Prostate gland (tissue), 2 donors: ENCODE data around the gene SSRP1. TPM values are rescaled to one million over a fixed set of nuclear protein-coding genes. Genes with fewer than 3 reads are reported as not detected.
A peak's percentile ranks its signal among the peaks of the same experiment; 100 is the strongest.

Experiments used
- DNase-seq: peaks from one replicate; pipeline ENCODE4 v3.0.0-alpha.2; 2019; ENCODE audit warnings: low spot score
- H3K27ac ChIP-seq, 2 donors: fragments of 200-600 bp; sonication (generic); 2 replicates each; pipeline ENCODE4 v1.5.1; 2017 to 2019
- H3K27me3 ChIP-seq: fragments of 200-600 bp; sonication (generic); replicated peaks from 2 replicates; pipeline ENCODE4 v1.5.1; 2019; ENCODE audit not compliant: insufficient read depth
- H3K36me3 ChIP-seq, 2 donors: fragments of 200-600 bp; sonication (generic); 1 replicate in 1 of 2; 2 replicates in 1 of 2; pipeline versions ENCODE4 v1.5.1 to v1.8.1; 2017 to 2019
- H3K4me1 ChIP-seq: fragments of 200-600 bp; sonication (generic); replicated peaks from 2 replicates; pipeline ENCODE4 v1.5.1; 2019
- H3K4me3 ChIP-seq, 2 donors: fragments of 200-600 bp; sonication (generic); 2 replicates each; pipeline ENCODE4 v1.5.1; 2017 to 2019
- H3K9me3 ChIP-seq: fragments of 200-600 bp; sonication (generic); 2 replicates; pipeline ENCODE4 v1.5.1; 2017
- POLR2A ChIP-seq: fragments of 450-650 bp; IDR thresholded peaks from one replicate; pipeline ENCODE4 v1.6.1; 2016; ENCODE audit warnings: antibody characterized with exemption, mild to moderate bottlenecking
- POLR2AphosphoS5 ChIP-seq: sonication (generic); formaldehyde crosslinking; IDR thresholded peaks from one replicate; pipeline ENCODE4 v1.6.1; 2017; ENCODE audit warnings: antibody characterized with exemption
- WGBS: methylation state at CpG from one replicate; pipeline ENCODE4 v1.1.5; 2018; 5-methylcytosine and 5-hydroxymethylcytosine counted together
- intact Hi-C: fragments of 100-400 bp; cut with DNase I; formaldehyde crosslinking; loops from one replicate; pipeline ENCODE4 v1.14.2; 2022
- total RNA-seq, 2 donors: library from RNA; depleted of rRNA; stranded (reverse); fragments of >200 nt; gene quantifications; one replicate each; pipeline ENCODE4 v1.1.0, GENCODE V29; 2016
- TF ChIP-seq, protein P1 (sequence below), 4 experiments: fragments of 200-600 bp in 2 of 4; fragments of 450-650 bp in 2 of 4; sonication (generic) in 2 of 4; IDR thresholded peaks; 1 replicate in 3 of 4; 2 replicates in 1 of 4; pipeline ENCODE4 v1.5.1; 2016 to 2019; ENCODE audit warnings: antibody characterized with exemption in 4 of 4, mild to moderate bottlenecking in 2 of 4, moderate library complexity in 2 of 4

The SSRP1 gene, protein sequence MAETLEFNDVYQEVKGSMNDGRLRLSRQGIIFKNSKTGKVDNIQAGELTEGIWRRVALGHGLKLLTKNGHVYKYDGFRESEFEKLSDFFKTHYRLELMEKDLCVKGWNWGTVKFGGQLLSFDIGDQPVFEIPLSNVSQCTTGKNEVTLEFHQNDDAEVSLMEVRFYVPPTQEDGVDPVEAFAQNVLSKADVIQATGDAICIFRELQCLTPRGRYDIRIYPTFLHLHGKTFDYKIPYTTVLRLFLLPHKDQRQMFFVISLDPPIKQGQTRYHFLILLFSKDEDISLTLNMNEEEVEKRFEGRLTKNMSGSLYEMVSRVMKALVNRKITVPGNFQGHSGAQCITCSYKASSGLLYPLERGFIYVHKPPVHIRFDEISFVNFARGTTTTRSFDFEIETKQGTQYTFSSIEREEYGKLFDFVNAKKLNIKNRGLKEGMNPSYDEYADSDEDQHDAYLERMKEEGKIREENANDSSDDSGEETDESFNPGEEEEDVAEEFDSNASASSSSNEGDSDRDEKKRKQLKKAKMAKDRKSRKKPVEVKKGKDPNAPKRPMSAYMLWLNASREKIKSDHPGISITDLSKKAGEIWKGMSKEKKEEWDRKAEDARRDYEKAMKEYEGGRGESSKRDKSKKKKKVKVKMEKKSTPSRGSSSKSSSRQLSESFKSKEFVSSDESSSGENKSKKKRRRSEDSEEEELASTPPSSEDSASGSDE
- 10 to 100 TPM; 82.6 to 85.4 TPM for total RNA-seq

DNA sequence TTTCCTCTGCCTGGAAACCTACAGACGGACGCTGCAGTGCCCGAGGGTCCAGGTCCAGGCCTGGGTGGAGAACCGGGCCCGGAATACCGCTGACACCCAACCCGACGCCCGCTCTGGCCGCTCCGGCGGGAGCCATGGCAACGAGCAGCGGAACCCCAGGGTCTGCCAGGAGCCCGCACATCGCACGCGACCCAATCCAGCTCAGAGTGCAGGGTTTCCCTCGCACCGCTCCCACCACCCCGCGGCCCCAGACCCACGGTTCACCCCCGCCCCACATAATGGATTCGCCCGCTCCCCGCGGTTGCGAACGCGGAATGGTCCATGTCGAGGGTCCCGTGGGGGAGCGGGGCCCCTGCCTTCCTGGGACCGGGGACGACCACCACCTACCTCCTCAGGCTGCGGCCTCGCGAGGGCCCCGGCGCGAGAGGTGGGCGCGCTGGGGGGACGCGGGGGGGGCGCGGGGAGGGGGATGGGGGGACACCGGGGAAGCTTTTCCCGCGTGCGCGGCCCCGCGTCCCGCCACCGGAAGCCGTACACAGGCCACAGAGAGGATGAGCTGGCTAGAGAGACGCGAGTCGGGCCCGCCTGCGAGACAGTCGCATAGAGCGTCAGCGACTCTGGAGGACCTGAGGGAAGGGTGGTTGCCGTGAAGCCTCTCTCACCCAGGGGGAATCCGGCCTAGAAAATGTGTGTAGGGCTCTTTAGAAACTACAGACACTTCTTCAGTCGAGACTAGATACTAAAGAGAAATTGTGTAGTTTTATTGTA lies at the start of gene SSRP1:
SSRP1 (minus strand) TSS at position 550 of the 768 bp plus-strand sequence. CDS start 771 bp downstream, outside the sequence.
- Histone ChIP-seq H3K27ac (peak within 1 kb of the TSS; percentile 80 to 89), H3K9me3 (no peaks in the 10 kb centered on the region), H3K36me3 (peaks cover 4 to 28% of the 10 kb centered on the region in 2 donors), H3K4me1 (no peaks in the 10 kb centered on the region), H3K4me3 (peak within 1 kb of the TSS; percentile 61 to 88), H3K27me3 (no peaks in the 10 kb centered on the region)
- WGBS = 0% methylated on average over 52 of the region's 69 CpGs
- DNase-seq = peak; percentile 82
- intact Hi-C loops = no loop called here
- TF ChIP-seq POLR2A = peak; percentile 21
- TF ChIP-seq, protein P1, sequence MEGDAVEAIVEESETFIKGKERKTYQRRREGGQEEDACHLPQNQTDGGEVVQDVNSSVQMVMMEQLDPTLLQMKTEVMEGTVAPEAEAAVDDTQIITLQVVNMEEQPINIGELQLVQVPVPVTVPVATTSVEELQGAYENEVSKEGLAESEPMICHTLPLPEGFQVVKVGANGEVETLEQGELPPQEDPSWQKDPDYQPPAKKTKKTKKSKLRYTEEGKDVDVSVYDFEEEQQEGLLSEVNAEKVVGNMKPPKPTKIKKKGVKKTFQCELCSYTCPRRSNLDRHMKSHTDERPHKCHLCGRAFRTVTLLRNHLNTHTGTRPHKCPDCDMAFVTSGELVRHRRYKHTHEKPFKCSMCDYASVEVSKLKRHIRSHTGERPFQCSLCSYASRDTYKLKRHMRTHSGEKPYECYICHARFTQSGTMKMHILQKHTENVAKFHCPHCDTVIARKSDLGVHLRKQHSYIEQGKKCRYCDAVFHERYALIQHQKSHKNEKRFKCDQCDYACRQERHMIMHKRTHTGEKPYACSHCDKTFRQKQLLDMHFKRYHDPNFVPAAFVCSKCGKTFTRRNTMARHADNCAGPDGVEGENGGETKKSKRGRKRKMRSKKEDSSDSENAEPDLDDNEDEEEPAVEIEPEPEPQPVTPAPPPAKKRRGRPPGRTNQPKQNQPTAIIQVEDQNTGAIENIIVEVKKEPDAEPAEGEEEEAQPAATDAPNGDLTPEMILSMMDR (IDR thresholded peaks at IDR 0.05) = no peak
- TF ChIP-seq POLR2AphosphoS5 = peak; percentile 76

DNA sequence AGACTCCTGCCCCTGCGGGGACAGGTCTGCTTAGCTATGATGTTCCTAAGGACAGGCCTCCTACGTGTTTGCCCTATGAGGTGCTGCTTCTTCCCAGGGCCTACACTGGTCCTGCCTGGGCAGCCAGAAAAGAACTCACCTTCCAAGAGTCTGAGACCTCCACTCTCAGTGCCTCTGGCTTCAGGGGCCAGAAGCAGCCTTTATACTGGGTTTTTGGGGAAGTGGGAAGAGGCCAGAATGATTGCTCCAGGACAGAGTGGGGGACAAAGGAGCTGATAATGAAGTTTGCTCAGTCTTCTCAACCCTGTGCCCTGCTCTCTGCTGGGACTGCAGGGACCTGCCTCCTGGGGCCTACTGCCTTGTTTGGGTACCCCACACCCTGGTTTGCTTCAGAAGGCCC lies 45.3 kb upstream of the SSRP1 start, which contains the start of gene PRG3:
PRG3 (minus strand) TSS at position 176 of the 400 bp plus-strand sequence. CDS start 442 bp downstream, outside the sequence.
- Histone ChIP-seq H3K4me1 (no peaks in the 10 kb centered on the region), H3K27me3 (peaks cover 5% of the 10 kb centered on the region), H3K36me3 (no peaks in the 10 kb centered on the region), H3K4me3 (no peak within 1 kb of the TSS), H3K9me3 (no peaks in the 10 kb centered on the region), H3K27ac (no peak within 1 kb of the TSS)
- DNase-seq = no peak
- TF ChIP-seq POLR2AphosphoS5 (no peak), POLR2A (no peak)
- TF ChIP-seq, protein P1 (IDR thresholded peaks at IDR 0.05) = no peak
- intact Hi-C loops = no loop called here
- WGBS = 65% methylated on average over 2 of the region's 2 CpGs

DNA sequence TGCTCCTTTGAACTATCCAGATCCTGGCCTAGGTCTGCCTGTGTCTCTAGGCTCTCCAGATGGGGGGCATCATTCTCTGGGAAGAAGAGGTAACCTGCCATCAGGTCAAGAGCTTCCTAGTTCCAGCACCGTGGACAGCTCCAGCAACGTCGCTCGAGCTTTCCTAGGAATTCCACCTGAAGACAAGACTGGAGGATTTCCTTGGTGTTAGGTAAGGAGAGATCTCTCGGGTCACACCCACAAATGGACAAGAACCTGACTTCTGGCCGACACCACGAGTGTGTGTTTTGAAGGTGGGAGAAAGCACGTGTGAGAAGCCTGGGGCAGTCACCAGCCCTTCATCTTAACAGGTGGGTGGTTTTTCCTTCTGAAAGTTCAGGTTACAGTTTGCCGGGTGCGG lies 44.0 kb upstream of the SSRP1 start:
- DNase-seq = no peak
- H3K36me3 ChIP-seq = no peaks in the 10 kb centered on the region
- TF ChIP-seq POLR2AphosphoS5 (no peak), POLR2A (no peak)
- TF ChIP-seq, protein P1 (IDR thresholded peaks at IDR 0.05) = no peak

DNA sequence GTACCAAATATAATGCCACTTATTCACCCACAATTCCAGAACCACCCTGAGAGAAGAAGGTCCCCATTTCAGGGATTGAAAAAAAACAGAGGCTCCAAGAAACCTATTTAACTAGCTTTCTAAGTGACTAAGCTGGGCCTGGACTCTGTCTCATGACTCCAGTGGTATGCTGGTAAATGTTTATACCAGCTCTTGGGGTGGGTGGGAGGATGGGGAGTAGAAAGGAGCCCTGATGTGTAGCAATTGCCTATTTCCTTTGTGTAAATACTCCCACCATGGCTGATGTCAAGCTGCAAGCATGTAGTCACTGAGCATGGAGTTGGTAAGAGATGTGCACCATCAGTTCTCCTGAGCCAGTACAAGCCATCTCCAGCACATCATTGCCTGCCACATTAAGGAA lies 42.5 kb upstream of the SSRP1 start:
- Histone ChIP-seq H3K4me1 (no peaks in the 10 kb centered on the region), H3K9me3 (no peaks in the 10 kb centered on the region), H3K36me3 (no peaks in the 10 kb centered on the region), H3K4me3 (no peak overlapping the region), H3K27ac (no peak overlapping the region), H3K27me3 (peaks cover 5% of the 10 kb centered on the region)
- intact Hi-C loops = no loop called here
- no peak for DNase-seq
- no peak for TF ChIP-seq POLR2AphosphoS5

More for the DNA sequence above, 44.0 kb upstream of the SSRP1 start:
- intact Hi-C loops = no loop called here
- H3K4me1 ChIP-seq = no peaks in the 10 kb centered on the region
- H3K27me3 ChIP-seq = peaks cover 5% of the 10 kb centered on the region
- WGBS = 38% methylated on average over 9 of the region's 10 CpGs
- H3K9me3 ChIP-seq = no peaks in the 10 kb centered on the region
- no peak overlapping the region for H3K4me3 ChIP-seq
- no peak overlapping the region for H3K27ac ChIP-seq

DNA sequence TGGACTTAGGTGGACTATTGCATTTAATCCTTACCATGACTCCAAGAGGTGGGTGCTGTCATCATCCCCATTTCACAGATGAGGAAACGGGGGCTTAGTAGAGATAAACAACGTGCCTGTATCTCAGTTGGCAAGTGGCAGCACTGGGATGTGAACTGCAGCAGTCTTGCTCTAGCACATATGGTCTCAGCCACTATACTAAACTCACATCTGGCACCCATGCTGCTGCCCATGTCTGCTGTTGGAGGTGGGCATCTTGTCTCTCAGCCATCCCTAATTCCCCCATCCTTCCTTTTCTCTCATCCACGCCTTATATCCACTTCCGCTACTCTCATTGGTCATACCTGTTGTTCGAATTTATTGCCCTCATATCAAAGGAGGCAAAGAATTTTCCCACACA lies 41.4 kb upstream of the SSRP1 start:
- Histone ChIP-seq H3K36me3 (no peaks in the 10 kb centered on the region), H3K27me3 (peaks cover 5% of the 10 kb centered on the region), H3K27ac (no peak overlapping the region), H3K4me1 (no peaks in the 10 kb centered on the region), H3K9me3 (no peaks in the 10 kb centered on the region), H3K4me3 (no peak overlapping the region)
- intact Hi-C loops = no loop called here
- DNase-seq = no peak
- TF ChIP-seq POLR2A = no peak
- TF ChIP-seq POLR2AphosphoS5 = no peak
- TF ChIP-seq, protein P1 (IDR thresholded peaks at IDR 0.05) = no peak
- 68% methylated on average over 5 of the region's 5 CpGs for WGBS
